ENCODE measurements around the gene SERPINA1. TPM values are rescaled to one million over a fixed set of nuclear protein-coding genes. Genes with fewer than 3 reads are reported as not detected.

The SERPINA1 gene
- total RNA-seq (100 to 1,000 TPM in 1 of 5 experiments, 10 to 100 TPM in 1, under 1 TPM in 3; 0.44 to 300 (median 0.68) TPM), polyA plus RNA-seq (under 1 TPM; 0.59 to 0.80 TPM), total RNA-seq (not detected)

DNA sequence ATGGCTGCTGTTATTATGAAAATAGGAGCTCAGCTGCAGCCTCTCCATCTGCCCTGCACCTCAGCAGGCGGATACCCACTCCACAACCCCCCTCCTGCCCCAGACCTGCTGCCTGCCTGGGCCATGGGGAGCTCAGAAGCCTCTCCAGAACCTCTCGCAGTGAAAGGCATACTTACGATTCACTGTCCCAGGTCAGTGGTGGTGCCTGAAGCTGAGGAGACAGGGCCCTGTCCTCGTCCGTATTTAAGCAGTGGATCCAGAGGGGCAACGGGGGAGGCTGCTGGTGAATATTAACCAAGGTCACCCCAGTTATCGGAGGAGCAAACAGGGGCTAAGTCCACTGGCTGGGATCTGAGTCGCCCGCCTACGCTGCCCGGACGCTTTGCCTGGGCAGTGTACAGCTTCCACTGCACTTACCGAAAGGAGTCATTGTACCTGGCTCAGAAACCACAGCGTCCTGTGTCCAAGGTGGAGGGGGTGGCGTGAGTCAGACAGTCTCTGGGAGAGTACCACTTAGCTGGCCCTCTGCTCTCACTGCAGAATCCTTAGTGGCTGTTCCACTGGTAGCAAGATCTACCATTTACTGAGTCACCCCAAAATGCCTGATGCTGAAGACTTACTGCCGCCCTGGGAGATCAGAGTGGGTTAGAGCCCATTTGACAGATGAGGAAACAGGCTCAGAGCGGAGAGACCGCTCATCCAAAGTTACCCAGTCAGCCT, at the start of gene SERPINA1:
Gene SERPINA1, minus strand, starts transcription at position 219 of the 720 bp plus-strand sequence. CDS start 5,365 bp downstream, outside the sequence.
- CTCF ChIA-PET: no interaction called here
- Mint-ChIP-seq H3K4me3 (no peak within 1 kb of the TSS), H3K4me1 (peaks cover 0 to 30% (median 16%) of the 10 kb centered on the region in 7 donors), H3K36me3 (no peaks in the 10 kb centered on the region), H3K27me3 (no peaks in the 10 kb centered on the region), H3K9me3 (no peaks in the 10 kb centered on the region), H3K27ac (no peak within 1 kb of the TSS)
- H3K4me3 ChIP-seq (ENCODE audit: low read length): no peak within 1 kb of the TSS
- POLR2A ChIA-PET: no interaction called here
- intact Hi-C loops (cut with micrococcal nuclease): no loop called here
- H3K27me3 ChIP-seq (ENCODE audit: control insufficient read depth in 2 of 2, insufficient read depth in 2 of 2, low read length in 2 of 2): no peaks in the 10 kb centered on the region
- ATAC-seq (no peak), DNase-seq (no peak)
- H3K4me1 ChIP-seq (ENCODE audit: control insufficient read depth in 2 of 2, insufficient read depth in 2 of 2, low read length in 2 of 2): no peaks in the 10 kb centered on the region
- H3K27ac ChIP-seq (ENCODE audit: low read depth, low read length): no peak within 1 kb of the TSS
- H3K36me3 ChIP-seq (ENCODE audit: control insufficient read depth in 2 of 3, insufficient read depth in 3 of 3, low read length in 3 of 3): no peaks in the 10 kb centered on the region
- no peaks in the 10 kb centered on the region for H3K9me3 ChIP-seq (ENCODE audit: control insufficient read depth in 2 of 3, low read length in 3 of 3)

DNA sequence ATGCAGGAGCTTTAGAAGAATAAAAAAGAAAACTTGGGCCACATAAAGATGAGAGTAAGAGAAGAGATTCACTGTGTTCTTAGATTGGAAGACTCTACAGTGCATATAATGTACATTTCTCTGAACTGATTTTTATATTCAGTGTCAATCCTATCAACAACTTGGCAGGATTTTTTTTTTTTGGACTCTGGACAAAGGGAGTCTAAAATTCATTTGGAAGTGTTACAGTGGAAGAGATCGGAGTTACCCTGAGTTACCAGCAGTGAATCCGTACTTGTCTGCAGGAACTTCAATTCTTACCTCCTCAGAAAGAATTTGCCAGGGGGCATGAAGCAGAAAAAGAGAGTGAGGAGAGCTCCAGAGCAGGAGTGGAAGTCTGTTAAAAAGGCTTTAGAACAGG, 40.2 kb upstream of the SERPINA1 start:
- ATAC-seq (no peak), DNase-seq (no peak)
- Mint-ChIP-seq H3K27me3 (peaks cover 18 to 40% (median 36%) of the 10 kb centered on the region in 5 donors), H3K4me1 (no peaks in the 10 kb centered on the region), H3K9me3 (peaks cover 0 to 16% (median 5%) of the 10 kb centered on the region in 11 donors), H3K36me3 (no peaks in the 10 kb centered on the region), H3K4me3 (no peak overlapping the region), H3K27ac (no peak overlapping the region)
- H3K4me3 ChIP-seq (ENCODE audit: low read length): no peak overlapping the region
- no peaks in the 10 kb centered on the region for H3K9me3 ChIP-seq (ENCODE audit: control insufficient read depth in 2 of 3, low read length in 3 of 3)
- no peaks in the 10 kb centered on the region for H3K4me1 ChIP-seq (ENCODE audit: control insufficient read depth in 2 of 2, insufficient read depth in 2 of 2, low read length in 2 of 2)
- no peaks in the 10 kb centered on the region for H3K36me3 ChIP-seq (ENCODE audit: control insufficient read depth in 2 of 3, insufficient read depth in 3 of 3, low read length in 3 of 3)
- POLR2A ChIA-PET: no interaction called here
- no peaks in the 10 kb centered on the region for H3K27me3 ChIP-seq (ENCODE audit: control insufficient read depth in 2 of 2, insufficient read depth in 2 of 2, low read length in 2 of 2)
- H3K27ac ChIP-seq (ENCODE audit: low read depth, low read length): no peak overlapping the region
- intact Hi-C loops (cut with micrococcal nuclease): no loop called here
- CTCF ChIA-PET: no interaction called here

DNA sequence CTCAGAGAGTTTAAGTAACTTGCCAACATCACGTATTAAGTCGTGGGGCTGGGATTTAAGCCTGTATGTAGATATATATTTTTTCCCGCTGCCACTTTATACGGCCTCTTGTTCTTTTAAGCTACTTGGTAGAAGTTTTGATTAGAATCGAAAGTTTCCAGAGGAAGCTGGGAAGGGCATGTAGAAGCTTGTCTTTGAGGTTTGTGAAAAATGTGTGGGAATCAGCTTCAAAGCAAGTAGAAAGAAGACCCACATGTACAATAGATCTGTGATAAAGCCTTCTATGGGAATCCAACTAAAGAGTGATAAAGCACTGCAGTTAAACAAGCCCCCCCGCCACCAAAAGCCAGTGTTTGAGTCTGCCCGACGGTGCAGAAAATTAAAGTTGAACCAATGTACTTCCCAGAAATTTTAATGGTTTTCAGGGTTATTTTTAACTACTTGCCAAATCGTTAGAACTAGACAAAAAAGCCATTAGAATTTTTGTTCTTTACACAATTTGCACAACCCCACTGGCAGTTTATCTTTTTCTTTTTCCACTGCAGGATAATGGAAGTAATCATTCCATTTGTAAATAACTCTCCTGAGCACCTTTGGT, 38.7 kb upstream of the SERPINA1 start:
- Mint-ChIP-seq H3K27me3 (peaks cover 21 to 51% (median 30%) of the 10 kb centered on the region in 5 donors), H3K27ac (no peak overlapping the region), H3K9me3 (peaks cover 0 to 14% (median 4%) of the 10 kb centered on the region in 11 donors), H3K4me1 (peaks cover 0 to 2% (median 0%) of the 10 kb centered on the region in 7 donors), H3K4me3 (no peak overlapping the region), H3K36me3 (no peaks in the 10 kb centered on the region)
- ChIA-PET CTCF (no interaction called here), POLR2A (no interaction called here)
- Histone ChIP-seq H3K36me3 (ENCODE audit: control insufficient read depth in 2 of 3, insufficient read depth in 3 of 3, low read length in 3 of 3) (no peaks in the 10 kb centered on the region), H3K27me3 (ENCODE audit: control insufficient read depth in 2 of 2, insufficient read depth in 2 of 2, low read length in 2 of 2) (no peaks in the 10 kb centered on the region), H3K9me3 (ENCODE audit: control insufficient read depth in 2 of 3, low read length in 3 of 3) (no peaks in the 10 kb centered on the region), H3K4me3 (ENCODE audit: low read length) (no peak overlapping the region), H3K27ac (ENCODE audit: low read depth, low read length) (no peak overlapping the region), H3K4me1 (ENCODE audit: control insufficient read depth in 2 of 2, insufficient read depth in 2 of 2, low read length in 2 of 2) (no peaks in the 10 kb centered on the region)
- DNase-seq: no peak
- intact Hi-C loops (cut with micrococcal nuclease): no loop called here
- ATAC-seq: no peak

GRCh38 chr14:94426526-94426925, 38.1 kb upstream of the SERPINA1 start:
- Histone ChIP-seq H3K36me3 (ENCODE audit: control insufficient read depth in 2 of 3, insufficient read depth in 3 of 3, low read length in 3 of 3) (no peaks in the 10 kb centered on the region), H3K27me3 (ENCODE audit: control insufficient read depth in 2 of 2, insufficient read depth in 2 of 2, low read length in 2 of 2) (no peaks in the 10 kb centered on the region), H3K27ac (ENCODE audit: low read depth, low read length) (no peak overlapping the region), H3K4me1 (ENCODE audit: control insufficient read depth in 2 of 2, insufficient read depth in 2 of 2, low read length in 2 of 2) (no peaks in the 10 kb centered on the region), H3K9me3 (ENCODE audit: control insufficient read depth in 2 of 3, low read length in 3 of 3) (no peaks in the 10 kb centered on the region), H3K4me3 (ENCODE audit: low read length) (no peak overlapping the region)
- ATAC-seq (no peak), DNase-seq (no peak)
- CTCF ChIA-PET: no interaction called here
- intact Hi-C loops (cut with micrococcal nuclease): no loop called here
- POLR2A ChIA-PET: no interaction called here
- Mint-ChIP-seq H3K27me3 (peaks cover 21 to 45% (median 29%) of the 10 kb centered on the region in 5 donors), H3K27ac (no peak overlapping the region), H3K4me3 (no peak overlapping the region), H3K4me1 (peaks cover 0 to 2% (median 0%) of the 10 kb centered on the region in 7 donors), H3K9me3 (peaks cover 0 to 10% (median 3%) of the 10 kb centered on the region in 11 donors), H3K36me3 (no peaks in the 10 kb centered on the region)

DNA sequence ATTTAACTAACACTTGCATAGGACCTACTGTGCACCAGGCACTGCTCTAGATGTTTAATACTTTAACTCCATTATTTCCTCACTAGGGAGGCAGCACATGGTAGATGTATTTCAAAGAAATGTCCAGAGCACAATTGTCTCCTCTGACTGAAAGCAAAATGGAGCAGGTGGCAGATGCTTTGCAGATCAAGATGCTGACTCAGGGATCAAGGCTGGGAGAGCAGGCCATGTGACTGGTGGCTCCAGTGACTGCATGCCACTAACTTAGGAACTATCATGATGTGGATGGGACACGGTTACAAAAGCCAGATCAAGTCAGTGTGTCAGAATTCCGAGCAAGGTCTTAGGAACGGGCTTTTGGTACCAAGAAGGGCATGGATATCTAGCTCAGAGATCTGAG, 36.0 kb upstream of the SERPINA1 start:
- intact Hi-C loops (cut with micrococcal nuclease): loop anchor here in 1 of 2 donors (5.0 kb wide), 1 partner anchor 63 kb away; no protein-coding TSS in a partner anchor
- POLR2A ChIA-PET: no interaction called here
- Mint-ChIP-seq H3K36me3 (no peaks in the 10 kb centered on the region), H3K27ac (no peak overlapping the region), H3K27me3 (peaks cover 24 to 46% (median 28%) of the 10 kb centered on the region in 5 donors), H3K4me3 (no peak overlapping the region), H3K4me1 (peaks cover 0 to 2% (median 0%) of the 10 kb centered on the region in 7 donors), H3K9me3 (peaks cover 0 to 15% (median 4%) of the 10 kb centered on the region in 11 donors)
- Histone ChIP-seq H3K27me3 (ENCODE audit: control insufficient read depth in 2 of 2, insufficient read depth in 2 of 2, low read length in 2 of 2) (no peaks in the 10 kb centered on the region), H3K4me3 (ENCODE audit: low read length) (no peak overlapping the region), H3K9me3 (ENCODE audit: control insufficient read depth in 2 of 3, low read length in 3 of 3) (no peaks in the 10 kb centered on the region), H3K27ac (ENCODE audit: low read depth, low read length) (no peak overlapping the region), H3K36me3 (ENCODE audit: control insufficient read depth in 2 of 3, insufficient read depth in 3 of 3, low read length in 3 of 3) (no peaks in the 10 kb centered on the region), H3K4me1 (ENCODE audit: control insufficient read depth in 2 of 2, insufficient read depth in 2 of 2, low read length in 2 of 2) (no peaks in the 10 kb centered on the region)
- DNase-seq: no peak
- CTCF ChIA-PET: no interaction called here
- ATAC-seq: no peak

DNA sequence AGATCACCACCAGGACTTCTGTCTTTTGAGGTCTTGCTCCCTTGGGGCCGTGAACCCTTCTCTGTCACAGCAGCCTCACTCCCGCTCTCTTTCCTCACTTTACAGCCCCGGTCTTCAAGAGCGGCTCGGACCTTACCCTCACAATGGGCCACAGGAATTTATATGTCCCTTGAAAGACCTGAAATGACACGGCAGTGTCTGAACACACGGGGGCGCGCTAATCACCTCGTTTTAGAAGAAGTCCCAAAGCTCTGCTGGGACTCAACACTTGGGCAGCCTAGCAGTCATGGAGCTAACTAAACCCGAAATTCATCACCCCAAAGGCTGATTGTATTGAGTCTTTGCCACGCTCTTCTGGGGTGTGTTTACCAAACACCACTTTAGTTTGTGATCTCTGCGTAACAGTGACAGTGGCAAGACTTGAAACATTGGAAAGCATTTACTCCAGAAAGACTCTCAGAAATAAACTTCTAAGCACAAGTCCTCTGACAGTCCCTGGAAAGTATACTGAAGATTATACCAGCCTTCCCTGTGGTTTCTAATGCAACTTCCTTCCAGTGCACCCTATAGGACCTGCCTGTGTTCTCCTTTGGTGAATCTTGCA, 35.2 kb upstream of the SERPINA1 start:
- peaks cover 0 to 18% (median 5%) of the 10 kb centered on the region in 11 donors for H3K9me3 Mint-ChIP-seq
- intact Hi-C loops (cut with micrococcal nuclease): loop anchor here in 1 of 2 donors (5.0 kb wide), 1 partner anchor 64 kb away; no protein-coding TSS in a partner anchor
- no peaks in the 10 kb centered on the region for H3K36me3 ChIP-seq (ENCODE audit: control insufficient read depth in 2 of 3, insufficient read depth in 3 of 3, low read length in 3 of 3)
- ChIA-PET POLR2A (no interaction called here), CTCF (no interaction called here)
- ATAC-seq (peak; percentile 56), DNase-seq (peak in 1 of 9 donors; percentile 37)
- H3K27me3 Mint-ChIP-seq: peaks cover 24 to 48% (median 28%) of the 10 kb centered on the region in 5 donors
- no peak overlapping the region for H3K4me3 Mint-ChIP-seq
- H3K9me3 ChIP-seq (ENCODE audit: control insufficient read depth in 2 of 3, low read length in 3 of 3): no peaks in the 10 kb centered on the region
- H3K27ac Mint-ChIP-seq: no peak overlapping the region
- H3K27ac ChIP-seq (ENCODE audit: low read depth, low read length): no peak overlapping the region
- no peaks in the 10 kb centered on the region for H3K36me3 Mint-ChIP-seq
- H3K27me3 ChIP-seq (ENCODE audit: control insufficient read depth in 2 of 2, insufficient read depth in 2 of 2, low read length in 2 of 2): no peaks in the 10 kb centered on the region
- peaks cover 0 to 2% (median 0%) of the 10 kb centered on the region in 7 donors for H3K4me1 Mint-ChIP-seq
- H3K4me3 ChIP-seq (ENCODE audit: low read length): no peak overlapping the region
- no peaks in the 10 kb centered on the region for H3K4me1 ChIP-seq (ENCODE audit: control insufficient read depth in 2 of 2, insufficient read depth in 2 of 2, low read length in 2 of 2)

Measured in naive thymus-derived CD4-positive, alpha-beta T cell (primary cell).